Measurements from ENCODE around the gene ARHGEF2.

ARHGEF2 gene

DNA sequence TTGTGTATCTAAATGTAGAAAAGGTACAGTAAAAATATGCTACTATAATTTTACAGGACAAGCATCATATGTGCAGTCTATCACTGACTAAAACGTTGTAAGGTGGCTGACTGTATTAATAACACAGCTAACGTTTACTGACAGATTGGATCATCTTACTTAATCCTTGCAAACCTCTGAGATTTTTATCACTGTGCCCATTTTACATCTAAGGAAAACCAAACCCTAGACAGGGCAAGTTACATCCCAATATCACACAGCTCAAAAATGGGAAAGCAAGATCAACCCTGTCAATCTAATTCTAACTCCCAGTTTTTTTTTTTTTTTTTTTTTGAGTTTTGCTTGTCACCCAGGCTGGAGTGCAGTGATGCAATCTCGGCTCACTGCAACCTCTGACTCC is 59.7 kb downstream of the ARHGEF2 start:
- TF ChIP-seq, protein P1, sequence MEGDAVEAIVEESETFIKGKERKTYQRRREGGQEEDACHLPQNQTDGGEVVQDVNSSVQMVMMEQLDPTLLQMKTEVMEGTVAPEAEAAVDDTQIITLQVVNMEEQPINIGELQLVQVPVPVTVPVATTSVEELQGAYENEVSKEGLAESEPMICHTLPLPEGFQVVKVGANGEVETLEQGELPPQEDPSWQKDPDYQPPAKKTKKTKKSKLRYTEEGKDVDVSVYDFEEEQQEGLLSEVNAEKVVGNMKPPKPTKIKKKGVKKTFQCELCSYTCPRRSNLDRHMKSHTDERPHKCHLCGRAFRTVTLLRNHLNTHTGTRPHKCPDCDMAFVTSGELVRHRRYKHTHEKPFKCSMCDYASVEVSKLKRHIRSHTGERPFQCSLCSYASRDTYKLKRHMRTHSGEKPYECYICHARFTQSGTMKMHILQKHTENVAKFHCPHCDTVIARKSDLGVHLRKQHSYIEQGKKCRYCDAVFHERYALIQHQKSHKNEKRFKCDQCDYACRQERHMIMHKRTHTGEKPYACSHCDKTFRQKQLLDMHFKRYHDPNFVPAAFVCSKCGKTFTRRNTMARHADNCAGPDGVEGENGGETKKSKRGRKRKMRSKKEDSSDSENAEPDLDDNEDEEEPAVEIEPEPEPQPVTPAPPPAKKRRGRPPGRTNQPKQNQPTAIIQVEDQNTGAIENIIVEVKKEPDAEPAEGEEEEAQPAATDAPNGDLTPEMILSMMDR (conservative IDR thresholded peaks at IDR 0.05; ENCODE audit: control insufficient read depth, insufficient read depth, low read depth, low read length) = no peak
- DNase-seq (ENCODE audit: low read depth) = no peak
- H3K4me3 ChIP-seq (ENCODE audit: control insufficient read depth, low read depth, low read length) = no peak overlapping the region

DNA sequence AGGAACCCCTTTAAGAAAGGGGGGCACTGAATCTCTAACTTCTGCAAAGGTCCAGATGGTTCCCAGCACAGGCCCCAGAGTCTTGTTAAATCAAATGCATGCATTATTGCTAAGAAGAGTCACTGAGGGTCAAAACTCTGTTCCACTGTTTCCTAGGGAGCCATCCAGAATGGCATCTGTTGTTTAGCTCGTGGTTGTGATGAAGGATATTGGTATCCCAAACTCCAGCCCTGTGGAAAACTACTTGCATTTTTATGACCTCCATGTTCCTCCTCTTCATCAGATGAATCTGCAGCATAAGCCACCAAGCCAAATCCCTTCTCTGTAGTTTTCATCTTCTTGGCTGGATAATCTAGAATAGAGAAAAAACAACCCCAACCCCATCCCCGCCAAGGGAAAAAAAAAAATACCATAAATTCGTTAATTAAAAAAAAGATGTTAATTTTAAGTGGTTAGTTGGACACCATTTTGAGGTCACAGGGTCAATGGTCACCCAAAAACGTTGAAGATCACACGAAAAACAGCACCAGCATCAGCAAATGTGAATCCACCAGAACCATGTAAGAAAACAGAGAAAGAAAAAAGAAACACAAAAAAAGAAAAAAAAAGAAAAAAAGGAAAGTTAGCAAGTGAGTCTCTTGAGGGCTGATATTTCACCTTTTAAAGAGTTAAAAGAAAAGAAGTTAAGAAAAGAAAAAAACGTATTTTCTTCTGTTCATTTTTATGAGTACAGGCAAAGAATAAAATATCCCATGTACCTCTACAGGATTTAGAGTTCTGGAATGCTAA is 64.2 kb downstream of the ARHGEF2 start:
- DNase-seq (ENCODE audit: low read depth) = peak; percentile 68
- TF ChIP-seq, protein P1 (conservative IDR thresholded peaks at IDR 0.05; ENCODE audit: control insufficient read depth, insufficient read depth, low read depth, low read length) = no peak
- no peak overlapping the region for H3K4me3 ChIP-seq (ENCODE audit: control insufficient read depth, low read depth, low read length)

DNA sequence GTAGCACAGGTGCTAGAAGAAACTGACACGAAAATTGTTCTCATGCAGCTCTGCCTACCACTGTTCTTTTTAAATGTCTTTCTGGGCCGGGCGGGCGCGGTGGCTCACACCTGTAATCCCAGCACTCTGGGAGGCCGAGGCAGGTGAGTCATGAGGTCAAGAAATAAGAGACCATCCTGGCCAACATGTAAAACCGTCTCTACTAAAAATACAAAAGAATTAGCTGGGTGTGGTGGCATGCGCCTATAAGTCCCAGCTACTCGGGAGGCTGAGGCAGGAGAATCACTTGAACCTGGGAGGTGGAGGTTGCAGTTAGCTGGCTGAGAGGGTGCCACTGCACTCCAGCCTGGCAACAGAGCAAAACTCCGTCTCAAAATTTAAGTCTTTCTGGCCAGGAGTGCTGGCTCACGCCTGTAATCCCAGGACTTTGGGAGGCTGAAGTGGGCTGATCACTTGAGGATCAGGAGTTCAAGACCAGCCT is 66.3 kb downstream of the ARHGEF2 start:
- TF ChIP-seq, protein P1 (conservative IDR thresholded peaks at IDR 0.05; ENCODE audit: control insufficient read depth, insufficient read depth, low read depth, low read length) = no peak
- DNase-seq (ENCODE audit: low read depth) = no peak
- no peak overlapping the region for H3K4me3 ChIP-seq (ENCODE audit: control insufficient read depth, low read depth, low read length)

DNA sequence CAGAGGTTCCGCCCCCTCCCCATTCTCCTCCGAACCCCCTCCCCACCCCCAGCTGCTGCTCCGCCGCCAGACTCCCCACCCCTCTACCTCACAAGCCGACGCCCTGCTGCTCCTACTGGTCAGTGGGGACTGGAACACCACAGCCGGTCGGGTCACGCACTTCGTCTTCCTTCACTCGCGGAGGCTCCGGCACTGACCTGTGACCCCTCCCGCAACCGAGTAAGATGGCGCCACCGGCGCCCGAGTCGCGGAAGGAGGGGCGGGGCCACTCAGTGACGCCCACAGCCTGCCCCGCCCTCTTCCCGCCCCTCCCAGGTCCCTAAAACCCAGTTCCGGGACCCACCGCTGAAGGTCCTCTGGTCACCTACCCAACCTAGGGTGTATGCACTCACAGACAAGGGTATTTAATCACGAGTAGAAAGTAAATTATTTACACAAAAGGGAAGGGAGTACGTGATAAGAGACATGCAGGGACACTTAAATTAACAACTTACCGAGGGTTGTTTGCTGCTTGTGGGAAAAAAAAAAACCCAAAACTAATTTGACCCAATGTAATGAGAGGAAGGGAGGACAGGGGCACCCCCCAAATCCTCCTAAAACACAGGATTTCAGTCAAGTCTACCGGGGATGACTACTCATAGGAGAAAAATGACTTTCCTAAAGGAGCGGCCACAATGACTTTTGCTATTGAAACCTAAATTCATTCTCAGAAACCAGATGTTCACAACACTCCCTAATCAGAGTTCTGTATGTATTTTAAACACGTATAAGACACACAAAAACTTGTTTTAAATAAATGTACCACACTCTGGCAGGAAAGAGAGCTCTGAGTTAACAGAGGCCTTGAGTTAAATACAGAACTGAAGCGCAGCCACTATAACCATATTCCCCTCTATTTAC is 66.9 kb downstream of the ARHGEF2 start, which contains the start of gene RIT1:
RIT1 (minus strand) TSS at position 194 of the 900 bp plus-strand sequence. CDS start 588 bp downstream, outside the sequence.
- H3K4me3 ChIP-seq (ENCODE audit: control insufficient read depth, low read depth, low read length) = peak within 1 kb of the TSS; percentile 81
- peak; percentile 72 for DNase-seq (ENCODE audit: low read depth)
- TF ChIP-seq, protein P1 (conservative IDR thresholded peaks at IDR 0.05; ENCODE audit: control insufficient read depth, insufficient read depth, low read depth, low read length) = no peak

DNA sequence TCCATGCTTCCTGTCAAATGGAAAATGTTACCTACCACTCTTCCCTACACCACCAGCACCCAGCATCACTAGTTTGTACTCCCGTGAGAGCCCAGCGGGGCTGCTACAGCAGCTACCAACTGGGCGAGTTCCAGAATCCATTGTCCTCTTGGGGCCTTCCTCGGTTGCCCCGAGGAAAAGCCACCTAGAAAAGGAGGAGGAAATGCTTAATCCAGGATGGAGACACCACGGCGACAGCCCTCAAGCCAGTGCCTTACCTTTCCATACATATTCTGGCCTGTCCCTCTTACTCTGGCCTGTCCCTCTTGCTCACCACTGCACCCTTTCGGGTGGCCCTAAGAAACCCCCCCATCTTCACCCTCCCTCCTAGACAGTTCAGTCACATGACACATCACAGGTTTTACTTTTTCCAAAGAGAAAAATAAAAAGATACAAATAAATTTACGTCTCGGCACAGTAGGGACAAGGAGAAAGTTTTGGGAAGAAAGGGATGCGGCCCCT is 67.7 kb downstream of the ARHGEF2 start:
- DNase-seq (ENCODE audit: low read depth) = peak; percentile 37
- H3K4me3 ChIP-seq (ENCODE audit: control insufficient read depth, low read depth, low read length) = peak overlapping the region; percentile 81
- TF ChIP-seq, protein P1 (conservative IDR thresholded peaks at IDR 0.05; ENCODE audit: control insufficient read depth, insufficient read depth, low read depth, low read length) = no peak

DNA sequence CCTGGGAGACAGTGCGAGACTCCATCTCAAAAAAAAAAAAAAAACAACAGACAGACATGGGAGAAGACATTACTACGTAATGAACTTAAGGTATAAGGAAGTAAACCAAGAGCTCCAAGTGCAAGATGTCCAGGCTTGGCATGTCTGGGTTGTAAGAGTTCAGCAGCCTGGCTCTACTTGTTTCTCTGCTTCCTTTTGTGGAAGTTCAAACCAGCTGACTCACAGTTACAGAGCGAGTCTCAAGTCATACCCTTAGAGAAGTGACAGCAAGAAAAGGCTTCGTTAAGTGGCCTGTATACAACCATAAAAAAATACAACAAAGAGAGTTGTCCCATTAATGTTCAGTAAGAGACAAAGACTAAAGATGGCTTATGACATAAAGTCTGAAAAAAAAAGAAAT is 68.5 kb downstream of the ARHGEF2 start:
- peak; percentile 37 for DNase-seq (ENCODE audit: low read depth)
- TF ChIP-seq, protein P1 (conservative IDR thresholded peaks at IDR 0.05; ENCODE audit: control insufficient read depth, insufficient read depth, low read depth, low read length) = no peak

More for the DNA sequence above, 68.5 kb downstream of the ARHGEF2 start:
- no peak overlapping the region for H3K4me3 ChIP-seq (ENCODE audit: control insufficient read depth, low read depth, low read length)

Data from fibroblast of mammary gland (primary cell).